Thyroid gland (tissue), 4 donors: ENCODE measurements around the gene AKAP12. TPM values are rescaled to one million over a fixed set of nuclear protein-coding genes. Genes with fewer than 3 reads are reported as not detected.

ENCODE experiments used
- DNase-seq, 2 donors: peaks; one replicate each; pipeline ENCODE4 v3.0.0-alpha.2; 2019
- H3K27ac ChIP-seq, 3 donors: fragments of 200-600 bp; sonication (generic); 1 replicate in 2 of 3; 2 replicates in 1 of 3; pipeline ENCODE4 v1.5.1; 2016 to 2019; ENCODE audit warnings: mild to moderate bottlenecking in 1 of 3, moderate library complexity in 1 of 3
- H3K27me3 ChIP-seq: fragments of 200-600 bp; sonication (generic); one replicate; pipeline ENCODE4 v1.5.1; 2019
- H3K36me3 ChIP-seq, 2 donors: fragments of 200-600 bp; sonication (generic); one replicate each; pipeline ENCODE4 v1.5.1; 2016 to 2019
- H3K4me1 ChIP-seq, 2 donors: fragments of 200-600 bp; sonication (generic); one replicate each; pipeline ENCODE4 v1.5.1; 2017 to 2019
- H3K4me3 ChIP-seq, 3 donors: fragments of 200-600 bp; sonication (generic); replicated peaks in 1 of 3; 1 replicate in 2 of 3; 2 replicates in 1 of 3; pipeline ENCODE4 v1.5.1; 2016; ENCODE audit warnings: mild to moderate bottlenecking in 1 of 3
- H3K9me3 ChIP-seq: fragments of 200-600 bp; sonication (generic); one replicate; pipeline ENCODE4 v1.5.1; 2017
- POLR2A ChIP-seq, 2 donors: fragments of 450-650 bp; IDR thresholded peaks; one replicate each; pipeline ENCODE4 v1.6.1; 2017; ENCODE audit warnings: antibody characterized with exemption in 2 of 2, mild to moderate bottlenecking in 2 of 2, moderate library complexity in 1 of 2
- WGBS, 2 donors: methylation state at CpG; one replicate each; pipeline ENCODE4 v1.1.5; 2017; 5-methylcytosine and 5-hydroxymethylcytosine counted together
- intact Hi-C: fragments of 100-400 bp; cut with DNase I; formaldehyde crosslinking; loops from one replicate; pipeline ENCODE4 v1.15.1; 2023
- total RNA-seq, 4 donors: library from RNA; depleted of rRNA; stranded (reverse); fragments of >200 nt; gene quantifications; one replicate each; pipeline ENCODE4 v1.2.3, GENCODE V29; 2016
- TF ChIP-seq, protein P1 (sequence below), 6 experiments: fragments of 200-600 bp in 3 of 6; fragments of 450-650 bp in 3 of 6; sonication (generic) in 3 of 6; IDR thresholded peaks; one replicate each; pipeline ENCODE4 v1.5.1; 2016 to 2019; ENCODE audit warnings: antibody characterized with exemption in 6 of 6, mild to moderate bottlenecking in 2 of 6, inconsistent platforms in 1 of 6, moderate library complexity in 1 of 6

The AKAP12 gene
- total RNA-seq, 4 donors from 2014 or later = 50.7 to 108 (median 79.4) TPM

DNA sequence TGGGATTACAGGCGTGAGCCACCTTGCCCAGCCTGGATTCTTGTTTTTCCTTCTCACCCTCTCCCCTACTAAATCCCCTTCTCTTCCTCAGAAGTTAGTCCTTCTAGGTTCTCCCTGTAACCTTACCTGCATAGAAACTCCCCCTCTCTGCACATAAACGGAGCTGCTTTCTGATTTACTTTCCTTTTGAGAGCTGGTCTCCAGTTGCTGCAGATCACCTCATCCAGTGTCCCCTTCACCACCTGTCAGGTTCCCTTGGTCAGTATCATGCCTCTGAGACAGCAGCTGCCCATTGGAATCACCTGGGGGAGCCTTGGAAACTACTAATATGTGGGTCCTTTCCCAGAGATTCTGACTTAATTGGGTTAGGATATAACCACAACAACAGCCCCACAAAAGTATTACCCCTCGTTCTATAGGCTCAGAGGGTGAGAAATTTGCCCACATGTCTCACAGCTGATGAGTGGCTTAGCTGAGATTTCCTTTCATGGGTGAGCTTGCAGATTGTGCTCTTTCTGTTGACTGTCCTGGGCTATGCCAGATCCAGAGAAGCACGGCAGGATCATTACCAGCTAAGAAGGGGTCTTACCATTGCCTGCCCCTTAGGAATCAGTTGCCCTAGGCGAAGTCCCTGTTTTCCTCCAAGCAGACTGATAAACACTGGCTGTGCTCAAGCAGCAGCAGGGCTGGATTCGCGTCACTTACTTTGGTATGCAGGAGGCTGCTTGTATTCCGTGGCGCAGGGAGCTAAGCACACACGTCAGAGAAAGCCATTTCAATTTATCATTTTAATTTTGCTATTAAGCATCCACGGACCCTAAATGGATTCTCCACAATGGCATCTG, 51.3 kb downstream of the AKAP12 start:
- TF ChIP-seq, protein P1, sequence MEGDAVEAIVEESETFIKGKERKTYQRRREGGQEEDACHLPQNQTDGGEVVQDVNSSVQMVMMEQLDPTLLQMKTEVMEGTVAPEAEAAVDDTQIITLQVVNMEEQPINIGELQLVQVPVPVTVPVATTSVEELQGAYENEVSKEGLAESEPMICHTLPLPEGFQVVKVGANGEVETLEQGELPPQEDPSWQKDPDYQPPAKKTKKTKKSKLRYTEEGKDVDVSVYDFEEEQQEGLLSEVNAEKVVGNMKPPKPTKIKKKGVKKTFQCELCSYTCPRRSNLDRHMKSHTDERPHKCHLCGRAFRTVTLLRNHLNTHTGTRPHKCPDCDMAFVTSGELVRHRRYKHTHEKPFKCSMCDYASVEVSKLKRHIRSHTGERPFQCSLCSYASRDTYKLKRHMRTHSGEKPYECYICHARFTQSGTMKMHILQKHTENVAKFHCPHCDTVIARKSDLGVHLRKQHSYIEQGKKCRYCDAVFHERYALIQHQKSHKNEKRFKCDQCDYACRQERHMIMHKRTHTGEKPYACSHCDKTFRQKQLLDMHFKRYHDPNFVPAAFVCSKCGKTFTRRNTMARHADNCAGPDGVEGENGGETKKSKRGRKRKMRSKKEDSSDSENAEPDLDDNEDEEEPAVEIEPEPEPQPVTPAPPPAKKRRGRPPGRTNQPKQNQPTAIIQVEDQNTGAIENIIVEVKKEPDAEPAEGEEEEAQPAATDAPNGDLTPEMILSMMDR (IDR thresholded peaks at IDR 0.05) = no peak
- peak in 1 of 2 donors; percentile 74 for TF ChIP-seq POLR2A (IDR thresholded peaks at IDR 0.05)
- H3K4me3 ChIP-seq = no peak overlapping the region
- no peaks in the 10 kb centered on the region for H3K27me3 ChIP-seq
- no peaks in the 10 kb centered on the region for H3K9me3 ChIP-seq
- no peaks in the 10 kb centered on the region for H3K36me3 ChIP-seq
- intact Hi-C loops = no loop called here
- H3K27ac ChIP-seq = peak overlapping the region; percentile 71 to 97 (median 92)
- peak; percentile 82 to 88 for DNase-seq
- WGBS, 2 donors = 22 to 40% methylated on average over 6 to 11 of the region's 11 CpGs
- H3K4me1 ChIP-seq = peaks cover 31 to 74% of the 10 kb centered on the region in 2 donors

DNA sequence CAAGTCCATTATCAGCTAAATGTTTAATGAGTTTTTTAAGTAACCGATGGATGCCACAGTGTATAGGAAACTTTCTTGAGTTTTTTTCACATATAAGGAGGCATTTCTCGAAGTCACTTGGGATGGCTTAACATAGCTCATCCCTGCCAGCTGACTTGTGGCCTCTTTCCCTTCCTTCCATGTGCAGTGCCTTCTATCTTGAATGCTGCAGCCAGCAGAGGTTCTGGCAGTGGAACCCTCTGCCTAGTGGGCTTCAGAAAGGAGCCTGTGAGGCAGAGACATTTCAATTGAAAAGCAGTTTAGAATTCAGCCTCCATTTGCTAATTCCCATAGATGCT, 51.9 kb downstream of the AKAP12 start:
- Histone ChIP-seq H3K36me3 (no peaks in the 10 kb centered on the region), H3K4me3 (no peak overlapping the region), H3K4me1 (peaks cover 31 to 74% of the 10 kb centered on the region in 2 donors), H3K27me3 (no peaks in the 10 kb centered on the region), H3K27ac (peak overlapping the region; percentile 71 to 97 (median 92)), H3K9me3 (no peaks in the 10 kb centered on the region)
- intact Hi-C loops = no loop called here
- 20 to 28% methylated on average over 2 of the region's 2 CpGs for WGBS, 2 donors
- TF ChIP-seq, protein P1 (IDR thresholded peaks at IDR 0.05) = no peak
- no peak for DNase-seq

DNA sequence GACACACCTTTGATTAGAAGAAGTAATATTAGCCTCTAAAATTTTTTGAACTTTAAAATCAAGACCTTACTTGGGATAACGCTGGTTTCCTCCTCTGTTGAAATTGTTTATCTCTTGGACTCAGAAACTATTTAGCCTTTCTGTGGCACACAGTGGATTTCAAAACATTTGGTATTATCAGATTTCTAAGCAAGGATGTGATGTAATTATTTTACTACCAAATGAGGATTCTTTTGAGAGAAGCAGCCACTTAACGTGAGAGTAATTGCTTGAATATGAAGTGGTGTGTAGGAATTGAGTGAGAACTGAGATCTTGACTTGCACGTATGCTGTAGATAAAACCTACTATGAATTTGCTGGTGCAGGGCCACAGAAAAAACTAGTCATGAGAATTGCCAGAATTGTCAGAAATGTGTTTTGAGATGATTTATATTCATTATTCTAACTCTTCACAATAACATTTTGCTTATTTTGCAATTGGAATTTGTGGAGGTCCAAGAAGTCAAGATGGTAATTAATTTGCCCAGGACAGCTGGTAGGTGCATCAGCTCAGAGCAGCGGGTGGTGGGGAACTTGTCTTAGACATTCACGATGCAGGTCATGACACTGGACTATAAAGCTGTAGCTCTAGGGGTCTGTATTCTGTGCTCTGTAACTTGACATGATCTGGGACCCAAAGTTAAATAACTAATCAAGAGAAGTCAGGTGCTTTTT, 53.4 kb downstream of the AKAP12 start:
- H3K4me3 ChIP-seq = no peak overlapping the region
- no peaks in the 10 kb centered on the region for H3K27me3 ChIP-seq
- H3K27ac ChIP-seq = peak overlapping the region; percentile 71 to 92 (median 81)
- no peaks in the 10 kb centered on the region for H3K9me3 ChIP-seq
- no peaks in the 10 kb centered on the region for H3K36me3 ChIP-seq
- no peak for TF ChIP-seq POLR2A (IDR thresholded peaks at IDR 0.05)
- TF ChIP-seq, protein P1 (IDR thresholded peaks at IDR 0.05) = no peak
- WGBS, 2 donors = 82 to 84% methylated on average over 5 of the region's 5 CpGs
- DNase-seq = no peak
- peaks cover 31 to 69% of the 10 kb centered on the region in 2 donors for H3K4me1 ChIP-seq
- intact Hi-C loops = no loop called here

DNA sequence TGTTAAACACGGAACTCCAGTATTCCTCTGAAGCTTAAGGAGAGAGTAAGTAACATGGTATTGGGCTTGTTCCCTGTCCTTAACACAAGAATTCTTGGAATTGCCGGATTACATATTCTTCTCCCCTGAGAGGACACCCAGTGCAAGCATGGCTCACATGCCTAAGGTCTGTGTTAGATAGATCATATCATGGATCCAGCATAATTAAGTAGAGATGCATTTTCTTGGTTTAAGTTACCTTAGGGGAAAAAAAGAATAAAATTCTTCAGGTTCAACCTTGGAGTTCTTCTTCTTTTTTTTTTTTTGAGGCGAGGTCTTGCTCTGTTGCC, 53.9 kb downstream of the AKAP12 start:
- TF ChIP-seq, protein P1 (IDR thresholded peaks at IDR 0.05) = no peak
- no peak for TF ChIP-seq POLR2A (IDR thresholded peaks at IDR 0.05)
- Histone ChIP-seq H3K4me3 (no peak overlapping the region), H3K27me3 (no peaks in the 10 kb centered on the region), H3K9me3 (no peaks in the 10 kb centered on the region), H3K36me3 (no peaks in the 10 kb centered on the region), H3K4me1 (peaks cover 31 to 69% of the 10 kb centered on the region in 2 donors), H3K27ac (peak overlapping the region in 2 of 3 donors; percentile 81 to 92)
- intact Hi-C loops = no loop called here
- DNase-seq = no peak
- WGBS, 2 donors = 89 to 97% methylated on average over 3 of the region's 3 CpGs

DNA sequence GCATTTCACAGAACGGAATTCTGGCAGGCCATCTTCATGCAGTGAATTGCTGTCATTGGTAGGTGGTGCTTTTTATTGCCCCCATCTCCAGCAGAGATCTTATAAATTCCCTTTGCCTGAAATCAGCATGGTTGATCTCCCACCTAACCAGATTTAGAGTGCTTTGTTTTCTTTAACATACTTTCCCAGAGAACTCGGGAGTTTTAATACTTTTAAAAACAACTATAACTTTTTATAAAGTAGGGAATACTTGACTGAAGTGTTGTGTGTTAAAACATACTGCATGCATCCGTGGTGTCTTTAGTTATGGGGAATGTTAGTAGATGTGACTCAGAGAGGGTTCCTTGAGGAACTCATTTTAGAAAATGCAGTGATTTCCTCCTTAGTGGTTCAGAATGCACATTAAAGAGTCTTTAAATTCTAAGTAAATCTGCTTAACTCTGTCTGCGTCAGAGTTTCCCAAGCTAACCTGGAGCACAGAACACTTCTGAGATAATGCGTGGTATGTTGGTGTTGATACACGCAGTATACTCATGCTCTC, 54.9 kb downstream of the AKAP12 start:
- Histone ChIP-seq H3K4me3 (no peak overlapping the region), H3K36me3 (no peaks in the 10 kb centered on the region), H3K27me3 (no peaks in the 10 kb centered on the region), H3K9me3 (no peaks in the 10 kb centered on the region), H3K27ac (peak overlapping the region; percentile 25 to 92 (median 81)), H3K4me1 (peaks cover 31 to 67% of the 10 kb centered on the region in 2 donors)
- 38 to 48% methylated on average over 6 of the region's 6 CpGs for WGBS, 2 donors
- DNase-seq = no peak
- intact Hi-C loops = no loop called here
- TF ChIP-seq, protein P1 (IDR thresholded peaks at IDR 0.05) = no peak
- TF ChIP-seq POLR2A (IDR thresholded peaks at IDR 0.05) = no peak
